Liver (tissue), 9 donors: ENCODE results near the gene MRPL49. TPM values are rescaled to one million over a fixed set of nuclear protein-coding genes. Genes with fewer than 3 reads are reported as not detected.

Source experiments
- DNase-seq: peaks from one replicate; pipeline ENCODE4 v3.0.0-alpha.2; 2017; ENCODE audit warnings: low spot score
- H3K27ac ChIP-seq, 2 donors: one replicate each; pipeline ENCODE4 v1.7.0; 2013; ENCODE audit warnings: inconsistent platforms in 2 of 2, low read length in 2 of 2, control low read depth in 1 of 2, low read depth in 1 of 2, mild to moderate bottlenecking in 1 of 2
- H3K27me3 ChIP-seq, 4 donors: one replicate each; pipeline versions ENCODE4 v1.6.1 to v1.7.0; 2013; ENCODE audit warnings: low read length in 3 of 4, inconsistent platforms in 1 of 4, mild to moderate bottlenecking in 1 of 4, moderate library complexity in 1 of 4; ENCODE audit not compliant: control insufficient read depth in 4 of 4, insufficient read depth in 4 of 4
- H3K36me3 ChIP-seq, 4 donors: one replicate each; pipeline versions ENCODE4 v1.6.1 to v1.7.0; 2013; ENCODE audit warnings: low read length in 3 of 4, mild to moderate bottlenecking in 3 of 4, low read depth in 1 of 4, moderate library complexity in 1 of 4; ENCODE audit not compliant: control insufficient read depth in 4 of 4, insufficient read depth in 3 of 4
- H3K4me1 ChIP-seq, 4 donors: one replicate each; pipeline versions ENCODE4 v1.6.1 to v1.7.0; 2013; ENCODE audit warnings: low read length in 3 of 4, mild to moderate bottlenecking in 3 of 4, moderate library complexity in 1 of 4; ENCODE audit not compliant: control insufficient read depth in 4 of 4, insufficient read depth in 4 of 4
- H3K4me3 ChIP-seq, 3 donors: one replicate each; pipeline versions ENCODE4 v1.6.1 to v1.7.0; 2013; ENCODE audit warnings: low read length in 3 of 3, control low read depth in 1 of 3, low read depth in 1 of 3, mild to moderate bottlenecking in 1 of 3
- H3K9ac ChIP-seq, 2 donors: one replicate each; pipeline ENCODE4 v1.7.0; 2013; ENCODE audit warnings: low read length in 2 of 2, mild to moderate bottlenecking in 2 of 2, moderate library complexity in 2 of 2, control low read depth in 1 of 2, low read depth in 1 of 2
- H3K9me3 ChIP-seq, 4 donors: one replicate each; pipeline versions ENCODE4 v1.6.1 to v1.7.0; 2013; ENCODE audit warnings: low read length in 3 of 4; ENCODE audit not compliant: control insufficient read depth in 4 of 4
- FOXA2 ChIP-seq: IDR thresholded peaks from 2 replicates; pipeline ENCODE4 v1.6.1; 2016; ENCODE audit warnings: antibody characterized with exemption
- HNF4A ChIP-seq, 2 donors: conservative IDR thresholded peaks; 2 replicates each; pipeline ENCODE4 v1.6.1; 2016; ENCODE audit warnings: antibody characterized with exemption in 2 of 2, mild to moderate bottlenecking in 2 of 2
- NR2F2 ChIP-seq: IDR thresholded peaks from 2 replicates; pipeline ENCODE4 v1.6.1; 2016; ENCODE audit warnings: antibody characterized with exemption
- RAD21 ChIP-seq, 2 donors: IDR thresholded peaks; 2 replicates each; pipeline ENCODE4 v1.6.1; 2016; ENCODE audit warnings: antibody characterized with exemption in 2 of 2, mild to moderate bottlenecking in 2 of 2
- REST ChIP-seq: IDR thresholded peaks from 2 replicates; pipeline ENCODE4 v1.6.1; 2016; ENCODE audit warnings: antibody characterized with exemption, mild to moderate bottlenecking
- RXRA ChIP-seq, 2 donors: IDR thresholded peaks; 2 replicates each; pipeline ENCODE4 v1.6.1; 2017 to 2018; ENCODE audit warnings: antibody characterized with exemption in 2 of 2, mild to moderate bottlenecking in 1 of 2
- TAF1 ChIP-seq: conservative IDR thresholded peaks from 2 replicates; pipeline ENCODE4 v1.6.1; 2016; ENCODE audit warnings: antibody characterized with exemption, mild to moderate bottlenecking
- WGBS: extraction: QIAGEN DNeasy Blood & Tissue Kit; methylation state at CpG from one replicate; pipeline ENCODE4 v1.1.7; 2013; 5-methylcytosine and 5-hydroxymethylcytosine counted together
- polyA plus RNA-seq, 2 donors: library from polyadenylated mRNA; stranded (reverse) in 1 of 2; unstranded in 1 of 2; fragments of 200-250 nt in 1 of 2; fragments of >200 nt in 1 of 2; fragmentation: Nextera tagmentation in 1 of 2; extraction: Ambion mirVana in 1 of 2; gene quantifications; one replicate each; pipeline versions ENCODE4 v1.2.1 to v1.2.3, GENCODE V29; 2013 to 2015
- total RNA-seq, 2 donors: library from RNA; depleted of rRNA; stranded (reverse); fragments of >200 nt; gene quantifications; one replicate each; pipeline ENCODE4 v1.2.3, GENCODE V29; 2014
- donor health status: healthy.
- donor health status: healthy.
- donor health status: healthy.
- donor health status: healthy.
- donor health status: healthy.

The MRPL49 gene
- total and polyA plus RNA-seq, 4 donors, result 31.1 to 47.2 (median 35.4) TPM

GRCh38 chr11:65121447-65121864, 665 bp upstream of the MRPL49 start:
- Histone ChIP-seq H3K4me3 (peak overlapping the region; percentile 68 to 99 (median 95)), H3K27ac (peak overlapping the region; percentile 85 to 93), H3K4me1 (peaks cover 4 to 42% (median 29%) of the 10 kb centered on the region in 4 donors), H3K9me3 (no peaks in the 10 kb centered on the region), H3K36me3 (peaks cover 9 to 38% (median 23%) of the 10 kb centered on the region in 4 donors), H3K27me3 (no peaks in the 10 kb centered on the region), H3K9ac (peak overlapping the region; percentile 90 to 96)
- TF ChIP-seq REST (no peak), HNF4A (conservative IDR thresholded peaks at IDR 0.05) (no peak), RXRA (IDR thresholded peaks at IDR 0.05) (peak; percentile 37 to 80), RAD21 (IDR thresholded peaks at IDR 0.05) (peak in 1 of 2 donors; percentile 15), NR2F2 (no peak)
- under 1% methylated on average over 22 of the region's 22 CpGs for WGBS
- DNase-seq, result peak; percentile 62

GRCh38 chr11:65124480-65125196, 2.5 kb downstream of the MRPL49 start:
- Histone ChIP-seq H3K36me3 (peaks cover 21 to 62% (median 45%) of the 10 kb centered on the region in 4 donors), H3K9me3 (no peaks in the 10 kb centered on the region), H3K4me3 (no peak overlapping the region), H3K27me3 (no peaks in the 10 kb centered on the region), H3K4me1 (peaks cover 2 to 26% (median 23%) of the 10 kb centered on the region in 4 donors), H3K27ac (no peak overlapping the region), H3K9ac (no peak overlapping the region)
- TF ChIP-seq FOXA2, result no peak
- DNase-seq, result no peak
- whole genome bisulfite sequencing, result 95% methylated on average over 5 of the region's 5 CpGs

- 91% methylated on average over 12 of the region's 12 CpGs for WGBS
- Histone ChIP-seq H3K27me3 (no peaks in the 10 kb centered on the region), H3K4me3 (no peak overlapping the region), H3K27ac (no peak overlapping the region), H3K36me3 (peaks cover 22 to 62% (median 43%) of the 10 kb centered on the region in 4 donors), H3K9me3 (no peaks in the 10 kb centered on the region), H3K9ac (no peak overlapping the region), H3K4me1 (peaks cover 2 to 18% (median 16%) of the 10 kb centered on the region in 4 donors)
- no peak for TF ChIP-seq FOXA2
- no peak for TF ChIP-seq RXRA (IDR thresholded peaks at IDR 0.05)
- TF ChIP-seq TAF1, result no peak
- TF ChIP-seq NR2F2, result no peak
- no peak for DNase-seq
These were observed 3.3 kb downstream of the MRPL49 start for GRCh38 chr11:65125197-65126056.
